PC-9 (cell line): Measurements from ENCODE around the gene SMIM3.
"Not testable (repeated sequence)": the region's sequence is repeated elsewhere in the genome, so short reads cannot be mapped to it uniquely, and the experiment has no call there.

Experiments used
- EZH2 ChIP-seq: fragments of 200-600 bp; sonication (generic); IDR thresholded peaks from 2 replicates; pipeline ENCODE4 v1.8.0; 2017; ENCODE audit warnings: antibody characterized with exemption, low read depth
- TF ChIP-seq, protein P1 (sequence below): fragments of 200-600 bp; sonication (generic); conservative IDR thresholded peaks from 2 replicates; pipeline ENCODE4 v1.6.1; 2017; ENCODE audit warnings: mixed run types, antibody characterized with exemption, mild to moderate bottlenecking, moderate library complexity

DNA sequence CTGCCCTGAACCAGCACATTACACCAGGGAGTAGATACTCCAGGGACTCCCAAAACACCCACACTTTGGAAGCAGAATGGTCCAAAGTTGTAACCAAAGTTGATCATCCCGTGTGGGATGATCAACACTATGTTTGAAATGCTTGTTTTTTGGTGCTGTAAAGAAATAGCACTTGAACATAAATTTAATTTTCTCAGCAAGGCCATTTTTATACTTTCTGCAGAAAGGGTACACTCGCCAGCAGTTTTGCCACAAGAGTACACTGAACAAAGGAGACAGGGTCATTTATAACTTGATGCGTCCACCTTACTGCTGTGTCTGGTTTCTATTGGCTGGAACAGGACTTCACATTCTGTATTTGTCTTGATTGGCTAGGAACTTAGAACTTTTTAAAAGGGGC, 53.3 kb downstream of the SMIM3 start:
- TF ChIP-seq, protein P1, sequence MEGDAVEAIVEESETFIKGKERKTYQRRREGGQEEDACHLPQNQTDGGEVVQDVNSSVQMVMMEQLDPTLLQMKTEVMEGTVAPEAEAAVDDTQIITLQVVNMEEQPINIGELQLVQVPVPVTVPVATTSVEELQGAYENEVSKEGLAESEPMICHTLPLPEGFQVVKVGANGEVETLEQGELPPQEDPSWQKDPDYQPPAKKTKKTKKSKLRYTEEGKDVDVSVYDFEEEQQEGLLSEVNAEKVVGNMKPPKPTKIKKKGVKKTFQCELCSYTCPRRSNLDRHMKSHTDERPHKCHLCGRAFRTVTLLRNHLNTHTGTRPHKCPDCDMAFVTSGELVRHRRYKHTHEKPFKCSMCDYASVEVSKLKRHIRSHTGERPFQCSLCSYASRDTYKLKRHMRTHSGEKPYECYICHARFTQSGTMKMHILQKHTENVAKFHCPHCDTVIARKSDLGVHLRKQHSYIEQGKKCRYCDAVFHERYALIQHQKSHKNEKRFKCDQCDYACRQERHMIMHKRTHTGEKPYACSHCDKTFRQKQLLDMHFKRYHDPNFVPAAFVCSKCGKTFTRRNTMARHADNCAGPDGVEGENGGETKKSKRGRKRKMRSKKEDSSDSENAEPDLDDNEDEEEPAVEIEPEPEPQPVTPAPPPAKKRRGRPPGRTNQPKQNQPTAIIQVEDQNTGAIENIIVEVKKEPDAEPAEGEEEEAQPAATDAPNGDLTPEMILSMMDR, result not testable (repeated sequence)
- TF ChIP-seq EZH2, result not testable (repeated sequence)
